Ureter (tissue), 1 donor: ENCODE measurements around the gene LIMA1. TPM values are rescaled to one million over a fixed set of nuclear protein-coding genes. Genes with fewer than 3 reads are reported as not detected.

Experiments
- DNase-seq: peaks from one replicate; pipeline ENCODE4 v3.0.0-alpha.2; 2020; ENCODE audit warnings: low spot score
- total RNA-seq: library from RNA; stranded (reverse); gene quantifications from one replicate; pipeline ENCODE4 v1.2.4, GENCODE V29; 2023
- donor health status: DM: yes; HTN: yes; CAD: no.

Gene LIMA1
- total RNA-seq, 1 donor from 2014 or later = 177 TPM

DNA sequence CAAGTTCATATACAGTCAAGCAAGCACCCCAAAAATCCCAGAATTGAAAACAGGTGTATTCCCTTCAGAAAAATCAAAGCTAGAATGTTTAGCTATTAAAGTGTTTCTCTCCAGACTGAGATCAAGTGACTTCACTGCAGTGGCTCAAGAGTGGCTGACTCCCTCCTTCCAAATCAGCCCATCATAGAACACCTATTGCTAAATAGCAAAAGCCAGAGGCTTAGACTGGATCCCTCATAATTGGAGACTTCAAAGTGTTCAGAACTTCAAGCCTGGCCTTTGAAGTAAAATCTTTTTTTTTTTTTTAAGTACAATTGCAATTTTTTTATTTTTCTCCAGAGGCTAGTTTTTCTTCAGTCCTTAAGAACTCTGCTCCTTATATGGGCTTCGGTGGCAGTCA lies 66.1 kb downstream of the LIMA1 start:
- DNase-seq = no peak

DNA sequence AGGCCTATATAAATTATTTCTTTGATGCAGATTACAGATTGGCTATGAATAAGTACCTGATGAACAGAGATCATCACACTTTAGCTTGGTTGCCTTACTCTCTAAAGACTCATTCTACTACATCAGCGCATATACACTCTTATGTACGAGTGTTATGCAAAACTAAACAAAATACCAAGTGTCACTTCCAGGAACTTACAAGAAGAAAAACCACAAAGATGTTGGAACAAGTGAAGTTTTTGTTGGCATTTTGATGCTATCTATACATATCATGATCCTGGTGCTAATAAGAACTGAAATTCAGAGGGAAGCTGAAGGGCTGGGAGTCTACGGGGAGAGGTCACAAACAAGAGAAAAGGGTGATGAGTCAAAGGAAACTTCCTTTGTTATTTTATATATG lies 68.3 kb downstream of the LIMA1 start:
- no peak for DNase-seq

GRCh38 chr12:50214018-50214417 lies 69.3 kb downstream of the LIMA1 start:
- DNase-seq = no peak

DNA sequence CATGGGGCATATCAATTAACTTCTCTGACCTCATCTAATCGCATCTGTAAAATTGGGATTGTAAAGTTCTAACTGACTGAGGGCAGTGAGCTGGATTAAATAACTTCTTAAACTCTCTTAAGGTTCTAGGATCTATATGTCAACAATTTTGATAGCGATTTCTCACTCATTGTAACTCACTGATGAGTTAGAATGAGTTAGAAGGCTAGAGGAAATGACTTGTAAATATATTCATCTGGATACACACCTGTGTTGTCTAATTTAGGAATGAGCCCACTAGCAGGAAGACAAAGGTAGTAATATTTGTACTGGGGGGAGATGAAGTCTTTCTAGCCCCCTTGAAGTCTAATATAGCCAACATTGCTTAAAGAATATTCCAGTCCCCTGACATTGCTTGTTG lies 69.9 kb downstream of the LIMA1 start:
- DNase-seq = no peak

DNA sequence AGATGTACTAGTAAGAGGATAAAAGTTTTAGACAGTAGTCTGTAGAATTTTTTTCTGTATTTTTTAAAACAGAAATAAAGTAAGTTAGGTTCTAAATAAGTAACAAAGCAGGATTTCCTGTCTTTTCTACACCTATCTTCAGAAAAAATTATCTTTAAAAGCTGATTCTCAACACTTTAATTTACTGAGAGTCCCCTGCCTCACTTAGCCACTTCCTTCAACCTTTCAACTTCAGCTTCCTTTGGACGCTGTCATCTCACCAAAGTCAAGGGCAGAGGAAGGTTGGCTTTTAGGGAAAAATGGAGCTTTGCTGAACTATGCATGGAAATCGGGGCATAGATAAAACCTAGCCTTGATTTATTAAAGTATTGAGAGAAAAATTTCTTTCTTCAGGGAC lies 71.3 kb downstream of the LIMA1 start:
- DNase-seq = no peak

DNA sequence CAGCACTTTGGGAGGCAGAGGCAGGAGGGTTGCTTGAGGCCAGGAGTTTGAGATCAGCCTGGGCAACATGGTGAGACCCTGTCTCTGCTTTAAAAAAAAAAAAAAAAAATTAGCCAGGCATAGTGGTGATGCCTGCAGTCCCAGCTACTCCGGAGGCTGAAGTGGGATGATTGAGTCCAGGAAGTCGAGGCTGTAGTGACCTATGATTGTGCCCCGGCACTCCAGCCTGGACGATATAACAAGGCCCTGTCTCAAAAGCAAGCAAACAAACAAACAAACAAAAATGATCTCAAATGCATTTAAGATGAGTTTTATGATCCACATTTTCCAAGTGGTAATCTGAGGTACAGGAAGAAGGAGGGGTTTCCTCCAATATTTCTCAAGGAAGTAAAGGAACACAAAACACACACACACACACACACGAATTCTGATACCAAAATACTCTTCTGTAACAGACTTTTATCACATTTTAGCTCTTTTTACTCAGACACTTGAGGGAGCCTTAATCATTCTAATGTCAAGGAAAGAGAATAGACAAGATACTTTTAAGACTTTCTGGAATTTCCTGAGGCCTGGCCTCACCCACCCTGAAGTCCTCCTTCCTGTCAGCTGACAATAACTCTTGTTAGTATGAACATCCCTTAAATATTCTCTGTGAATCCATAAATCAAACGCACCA lies 71.8 kb downstream of the LIMA1 start:
- DNase-seq = no peak

DNA sequence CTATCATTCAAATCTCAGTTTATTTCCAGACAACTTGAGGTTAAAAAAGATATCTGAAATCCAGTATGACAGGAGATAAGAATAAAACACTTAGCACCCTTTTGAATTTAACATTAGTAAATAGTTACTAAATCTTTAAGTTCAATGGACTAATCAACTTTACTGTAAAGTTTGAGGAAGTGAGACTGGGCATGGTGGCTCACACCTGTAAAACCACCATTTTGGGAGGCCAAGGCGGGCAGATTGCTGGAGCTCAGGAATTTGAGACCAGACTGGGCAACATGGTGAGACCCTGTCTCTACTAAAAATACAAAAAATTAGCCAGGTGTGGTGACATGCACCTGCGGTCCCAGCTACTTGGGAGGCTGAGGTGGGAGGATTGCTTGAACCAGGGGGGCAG lies 75.9 kb downstream of the LIMA1 start:
- DNase-seq = no peak

DNA sequence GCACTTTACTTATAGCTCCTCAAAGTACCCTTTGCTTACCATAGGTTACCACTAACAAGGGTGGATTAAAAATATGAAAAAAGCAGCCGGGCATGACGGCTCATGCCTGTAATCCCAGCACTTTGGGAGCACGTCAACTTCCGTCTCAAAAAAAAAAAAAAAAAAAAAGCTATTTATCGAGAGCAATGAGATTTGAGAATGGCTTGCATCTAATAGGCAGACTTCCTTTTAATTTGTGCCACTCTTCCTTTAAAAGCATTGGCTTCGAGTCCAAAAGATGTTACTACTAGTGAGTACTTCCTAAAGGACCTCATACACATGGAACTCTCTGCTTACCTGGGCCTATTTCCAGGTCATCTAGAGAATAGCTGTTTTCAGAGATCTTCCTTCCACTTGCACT lies 77.7 kb downstream of the LIMA1 start:
- no peak for DNase-seq

GRCh38 chr12:50203691-50204090 lies 79.6 kb downstream of the LIMA1 start:
- no peak for DNase-seq

- DNase-seq = no peak
These were observed 81.3 kb downstream of the LIMA1 start for GRCh38 chr12:50201987-50202521.

DNA sequence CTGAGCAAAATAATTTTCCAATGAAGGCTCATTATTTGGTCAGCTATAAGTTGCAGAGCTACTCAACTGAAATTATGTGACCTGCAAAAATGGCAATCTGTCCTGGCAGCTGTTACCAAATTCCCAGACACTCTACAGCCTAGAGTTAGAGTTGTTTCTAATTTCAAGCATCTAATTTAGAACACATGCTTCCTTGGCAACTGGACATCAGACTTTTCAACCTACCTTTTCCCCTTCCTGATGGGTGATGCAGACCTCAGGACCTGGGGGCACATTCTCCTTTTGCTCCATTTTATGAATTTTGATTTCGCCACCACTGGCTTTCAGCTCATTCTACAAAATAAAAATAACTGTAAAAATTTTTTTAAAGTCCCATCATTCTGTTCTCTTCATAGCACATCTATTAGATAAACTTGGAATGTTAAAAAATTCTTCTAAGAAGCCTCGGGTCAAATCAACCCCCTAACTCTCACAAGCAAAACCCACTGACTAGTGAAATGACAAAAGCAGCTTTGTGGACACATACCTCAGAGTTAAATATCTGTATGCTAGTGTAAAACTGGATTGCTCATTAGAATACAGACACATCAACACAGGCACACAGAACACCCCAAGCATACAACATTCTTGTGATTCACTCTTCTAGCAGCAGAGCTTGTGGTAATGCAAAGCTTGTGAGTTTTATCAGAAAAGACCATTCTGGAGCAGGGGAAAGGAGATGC lies 82.6 kb downstream of the LIMA1 start:
- no peak for DNase-seq

DNA sequence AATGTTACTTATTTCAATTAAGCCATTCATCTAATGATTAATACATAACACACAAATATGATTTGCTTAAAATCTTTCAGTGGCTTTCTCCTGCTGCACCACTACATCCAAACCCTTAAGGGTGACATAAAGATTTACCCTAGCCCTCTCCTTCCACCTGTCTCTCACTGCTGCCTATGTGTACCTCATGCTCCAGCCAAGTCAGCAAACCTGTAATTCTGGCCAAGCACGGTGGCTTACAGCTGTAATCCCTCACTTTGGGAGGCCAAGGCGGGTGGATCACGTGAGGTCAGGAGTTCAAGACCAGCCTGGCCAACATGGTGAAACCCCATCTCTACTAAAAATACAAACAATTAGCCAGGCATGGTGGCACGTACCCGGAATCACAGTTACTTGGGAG lies 84.5 kb downstream of the LIMA1 start:
- no peak for DNase-seq

GRCh38 chr12:50197297-50197727 lies 86.0 kb downstream of the LIMA1 start:
- no peak for DNase-seq

- DNase-seq = no peak
These were observed 86.8 kb downstream of the LIMA1 start for GRCh38 chr12:50196537-50196936.

- no peak for DNase-seq
These were observed 87.5 kb downstream of the LIMA1 start for GRCh38 chr12:50195832-50196231.

DNA sequence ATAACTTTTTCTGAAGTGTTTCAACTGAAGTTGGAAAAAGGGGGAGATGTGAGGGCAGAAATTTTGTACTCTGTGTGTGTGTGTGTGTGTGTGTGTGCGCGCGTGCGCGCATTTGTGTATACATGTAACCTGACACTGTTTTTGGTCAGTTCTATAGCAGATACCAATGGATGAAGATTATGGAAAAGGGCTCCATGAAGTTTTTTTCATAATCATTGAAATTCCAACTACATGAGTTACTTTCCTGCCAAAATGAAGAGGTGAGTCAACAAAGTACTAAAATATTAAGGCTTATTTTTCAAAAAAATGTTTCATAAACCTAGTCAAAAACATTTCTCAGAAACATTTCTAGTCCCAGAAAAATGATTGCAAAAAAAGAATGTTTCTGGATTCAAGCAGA lies 90.4 kb downstream of the LIMA1 start:
- DNase-seq = no peak

DNA sequence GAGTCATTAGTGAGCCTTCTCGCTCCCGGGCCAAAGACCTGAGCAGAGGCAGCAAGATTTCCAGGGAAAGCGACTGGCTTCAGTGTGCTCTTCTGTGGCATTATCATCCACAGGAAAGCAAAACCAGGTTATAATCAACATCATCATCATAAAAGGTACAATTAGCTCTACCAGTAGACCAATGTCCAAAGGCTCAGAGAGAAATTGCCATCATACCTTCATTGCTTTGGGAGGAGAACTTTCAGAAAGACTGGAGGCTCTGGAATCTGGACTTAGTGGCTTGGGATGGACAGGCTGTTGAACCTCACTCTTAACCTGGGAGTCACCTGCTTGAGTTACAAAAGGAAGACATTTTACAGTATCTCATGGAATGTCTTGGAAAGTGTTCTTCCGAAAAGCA lies 91.1 kb downstream of the LIMA1 start:
- DNase-seq = no peak

- no peak for DNase-seq
These were observed 92.5 kb downstream of the LIMA1 start for GRCh38 chr12:50190859-50191258.

- DNase-seq = no peak
These were observed 94.3 kb downstream of the LIMA1 start for GRCh38 chr12:50188875-50189575.

GRCh38 chr12:50188241-50188781 lies 95.0 kb downstream of the LIMA1 start:
- no peak for DNase-seq

DNA sequence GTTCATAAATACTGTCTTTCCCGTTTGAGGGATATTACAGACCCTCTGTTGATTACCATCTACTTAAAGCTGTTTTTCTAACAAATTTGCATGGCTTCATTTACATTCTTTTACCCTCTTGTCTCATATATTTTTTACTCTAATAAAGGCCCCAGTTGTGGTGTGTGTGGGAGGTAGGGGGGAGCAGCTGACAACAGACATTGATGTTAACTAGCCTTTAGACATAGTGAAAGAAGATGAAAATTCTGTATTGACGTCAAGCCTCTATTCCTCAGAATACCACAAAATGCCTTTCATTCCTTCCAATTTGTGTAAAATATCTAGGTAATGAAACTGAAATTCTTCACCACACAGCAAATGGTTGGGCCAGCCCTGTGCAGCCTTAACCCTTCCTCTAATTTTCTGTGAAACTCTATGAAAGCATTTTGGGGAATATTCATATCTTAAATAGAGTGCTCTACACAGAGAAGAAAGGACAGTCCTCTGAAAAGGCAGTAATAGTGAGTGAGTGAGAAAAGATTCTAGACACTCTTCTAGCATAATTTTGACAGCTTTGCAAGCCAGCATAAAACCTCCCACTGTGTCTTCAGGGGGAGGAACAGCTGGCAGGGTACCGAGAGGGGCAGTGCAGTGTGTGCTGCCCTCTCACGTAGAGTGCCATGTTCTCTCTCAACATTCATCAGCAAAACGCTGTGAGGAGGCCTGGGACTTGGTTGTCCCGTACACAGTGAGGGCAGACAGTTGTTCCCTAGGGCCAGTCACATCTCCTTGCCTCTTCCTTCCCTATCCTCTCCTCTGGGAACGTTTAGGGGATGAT lies 96.0 kb downstream of the LIMA1 start:
- no peak for DNase-seq

DNA sequence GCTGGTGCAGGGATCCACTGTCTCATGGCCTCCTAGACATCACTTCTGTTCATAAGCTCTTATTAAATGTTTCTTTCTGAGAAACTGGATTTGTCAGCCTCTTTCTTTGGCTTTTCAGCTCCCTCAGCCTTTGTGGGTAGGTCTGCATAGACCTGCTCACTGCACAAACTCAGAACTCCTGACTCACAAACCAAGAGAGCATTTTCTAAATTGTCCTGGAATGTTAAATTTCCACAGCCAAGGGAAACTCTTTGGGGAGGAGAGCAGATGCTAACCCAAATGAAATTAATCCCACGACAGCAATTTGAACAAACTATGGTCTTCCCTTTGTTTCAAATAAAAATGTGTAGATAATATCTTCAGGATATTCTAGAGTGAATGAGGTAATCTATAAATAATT lies 96.6 kb downstream of the LIMA1 start:
- no peak for DNase-seq
